Gastroesophageal sphincter (tissue), 4 donors: ENCODE results near the gene TPCN1. TPM values are rescaled to one million over a fixed set of nuclear protein-coding genes. Genes with fewer than 3 reads are reported as not detected.
A peak's percentile ranks its signal among the peaks of the same experiment; 100 is the strongest.

ENCODE experiments used
- ATAC-seq: fragments of 150-250 bp; one replicate; pipeline ENCODE4 v1.9.1; 2016; ENCODE audit warnings: mild to moderate bottlenecking, moderate library complexity
- H3K27ac ChIP-seq, 4 donors: fragments of 200-600 bp; sonication (generic) in 3 of 4; 1 replicate in 3 of 4; 2 replicates in 1 of 4; pipeline ENCODE4 v1.5.1; 2016 to 2019
- H3K27me3 ChIP-seq: fragments of 200-600 bp; sonication (generic); one replicate; pipeline ENCODE4 v1.5.1; 2019
- H3K36me3 ChIP-seq, 2 donors: fragments of 200-600 bp; sonication (generic); one replicate each; pipeline ENCODE4 v1.5.1; 2019; ENCODE audit warnings: control low read depth in 1 of 2
- H3K4me1 ChIP-seq, 3 donors: fragments of 200-600 bp; sonication (generic); 1 replicate in 2 of 3; 2 replicates in 1 of 3; pipeline ENCODE4 v1.5.1; 2016 to 2019; ENCODE audit warnings: control low read depth in 2 of 3
- H3K4me3 ChIP-seq, 2 donors: fragments of 200-600 bp; sonication (generic); one replicate each; pipeline ENCODE4 v1.5.1; 2019; ENCODE audit warnings: mild to moderate bottlenecking in 1 of 2, moderate library complexity in 1 of 2
- H3K9me3 ChIP-seq, 3 donors: fragments of 200-600 bp; sonication (generic); one replicate each; pipeline ENCODE4 v1.5.1; 2017 to 2019; ENCODE audit warnings: control low read depth in 2 of 3
- CTCF ChIP-seq, 4 experiments: fragments of 200-600 bp in 2 of 4; fragments of 450-650 bp in 2 of 4; sonication (generic) in 1 of 4; IDR thresholded peaks; one replicate each; pipeline ENCODE4 v1.5.1; 2017 to 2019; ENCODE audit warnings: antibody characterized with exemption in 4 of 4, mild to moderate bottlenecking in 2 of 4, moderate library complexity in 2 of 4
- EP300 ChIP-seq: sonication (generic); formaldehyde crosslinking; IDR thresholded peaks from one replicate; pipeline ENCODE4 v1.6.1; 2017; ENCODE audit warnings: antibody characterized with exemption, mild to moderate bottlenecking
- POLR2A ChIP-seq, 2 donors: fragments of 450-650 bp; IDR thresholded peaks; one replicate each; pipeline ENCODE4 v1.6.1; 2017; ENCODE audit warnings: antibody characterized with exemption in 2 of 2, mild to moderate bottlenecking in 2 of 2, moderate library complexity in 1 of 2
- POLR2AphosphoS5 ChIP-seq: sonication (generic); formaldehyde crosslinking; IDR thresholded peaks from one replicate; pipeline ENCODE4 v1.6.1; 2017; ENCODE audit warnings: antibody characterized with exemption
- WGBS, 2 donors: methylation state at CpG; one replicate each; pipeline ENCODE4 v1.1.5; 2018; ENCODE audit warnings: low coverage in 1 of 2; 5-methylcytosine and 5-hydroxymethylcytosine counted together
- total RNA-seq, 4 donors: library from RNA; depleted of rRNA; stranded (reverse); fragments of >200 nt; gene quantifications; one replicate each; pipeline ENCODE4 v1.1.0, GENCODE V29; 2016

TPCN1 gene
- total RNA-seq, 4 donors from 2014 or later, result 24.0 to 47.0 (median 37.3) TPM

- WGBS, 2 donors, result 80 to 82% methylated on average over 5 to 6 of the region's 6 CpGs
- ATAC-seq, result no peak
- Histone ChIP-seq H3K4me3 (no peak overlapping the region), H3K27ac (peak overlapping the region in 3 of 4 donors; percentile 40 to 45 (median 42)), H3K27me3 (no peaks in the 10 kb centered on the region), H3K9me3 (no peaks in the 10 kb centered on the region), H3K36me3 (peaks cover 0 to 60% of the 10 kb centered on the region in 2 donors), H3K4me1 (peaks cover 0 to 57% (median 29%) of the 10 kb centered on the region in 3 donors)
- no peak for TF ChIP-seq POLR2A (IDR thresholded peaks at IDR 0.05)
- TF ChIP-seq CTCF (IDR thresholded peaks at IDR 0.05), result no peak
- no peak for TF ChIP-seq EP300
- TF ChIP-seq POLR2AphosphoS5, result no peak
These were observed 40.7 kb downstream of the TPCN1 start for GRCh38 chr12:113261847-113262470.

- Histone ChIP-seq H3K36me3 (peaks cover 0 to 67% of the 10 kb centered on the region in 2 donors), H3K4me1 (peaks cover 0 to 57% (median 29%) of the 10 kb centered on the region in 3 donors), H3K27ac (peak overlapping the region in 3 of 4 donors; percentile 40 to 48 (median 45)), H3K9me3 (no peaks in the 10 kb centered on the region), H3K27me3 (no peaks in the 10 kb centered on the region), H3K4me3 (no peak overlapping the region)
- TF ChIP-seq EP300, result no peak
- TF ChIP-seq POLR2AphosphoS5, result peak; percentile 45
- ATAC-seq, result peak; percentile 17
These were observed 41.4 kb downstream of the TPCN1 start for GRCh38 chr12:113262710-113263109.

GRCh38 chr12:113263431-113263963, 42.2 kb downstream of the TPCN1 start:
- H3K27ac ChIP-seq, result peak overlapping the region in 2 of 4 donors; percentile 23 to 24
- H3K4me3 ChIP-seq, result no peak overlapping the region
- ATAC-seq, result no peak
- WGBS, 2 donors, result 87 to 95% methylated on average over 3 to 8 of the region's 9 CpGs
- TF ChIP-seq POLR2AphosphoS5, result no peak
- no peak for TF ChIP-seq POLR2A (IDR thresholded peaks at IDR 0.05)
- no peak for TF ChIP-seq CTCF (IDR thresholded peaks at IDR 0.05)
- TF ChIP-seq EP300, result no peak
- H3K9me3 ChIP-seq, result no peaks in the 10 kb centered on the region
- H3K36me3 ChIP-seq, result peaks cover 0 to 75% of the 10 kb centered on the region in 2 donors
- no peaks in the 10 kb centered on the region for H3K27me3 ChIP-seq
- peaks cover 0 to 53% (median 28%) of the 10 kb centered on the region in 3 donors for H3K4me1 ChIP-seq

- WGBS, 2 donors, result 83 to 100% methylated on average over 4 to 8 of the region's 23 CpGs
- ATAC-seq, result no peak
- Histone ChIP-seq H3K27ac (no peak overlapping the region), H3K4me3 (no peak overlapping the region), H3K4me1 (peaks cover 0 to 31% (median 11%) of the 10 kb centered on the region in 3 donors), H3K9me3 (no peaks in the 10 kb centered on the region), H3K36me3 (peaks cover 0 to 93% of the 10 kb centered on the region in 2 donors), H3K27me3 (no peaks in the 10 kb centered on the region)
- TF ChIP-seq POLR2AphosphoS5 (no peak), EP300 (no peak), POLR2A (IDR thresholded peaks at IDR 0.05) (no peak), CTCF (IDR thresholded peaks at IDR 0.05) (no peak)
These were observed 45.0 kb downstream of the TPCN1 start for GRCh38 chr12:113266106-113266895.

- no peak overlapping the region for H3K4me3 ChIP-seq
- H3K36me3 ChIP-seq, result peaks cover 0 to 91% of the 10 kb centered on the region in 2 donors
- H3K27me3 ChIP-seq, result no peaks in the 10 kb centered on the region
- H3K4me1 ChIP-seq, result peaks cover 0 to 31% (median 9%) of the 10 kb centered on the region in 3 donors
- 97 to 100% methylated on average over 5 of the region's 7 CpGs for WGBS, 2 donors
- H3K9me3 ChIP-seq, result no peaks in the 10 kb centered on the region
- no peak for ATAC-seq
- TF ChIP-seq POLR2A (IDR thresholded peaks at IDR 0.05) (no peak), POLR2AphosphoS5 (no peak), EP300 (no peak), CTCF (IDR thresholded peaks at IDR 0.05) (no peak)
- no peak overlapping the region for H3K27ac ChIP-seq
These were observed 46.4 kb downstream of the TPCN1 start for GRCh38 chr12:113267621-113268020.
